HEK293T (cell line): ENCODE results near the gene MED10.

ENCODE experiments used
- BHLHE40 ChIP-seq: fragments of 450-650 bp; IDR thresholded peaks from 2 replicates; pipeline ENCODE4 v1.6.1; 2016; ENCODE audit warnings: mild to moderate bottlenecking, moderate library complexity, borderline replicate concordance
- CTBP1 ChIP-seq: fragments of 450-650 bp; IDR thresholded peaks from 2 replicates; pipeline ENCODE4 v1.6.1; 2016; ENCODE audit warnings: borderline replicate concordance
- ELF4 ChIP-seq: fragments of 450-650 bp; IDR thresholded peaks from 2 replicates; pipeline ENCODE4 v1.6.1; 2017; ENCODE audit warnings: antibody characterized with exemption
- FOXA1 ChIP-seq: fragments of 450-650 bp; IDR thresholded peaks from 2 replicates; pipeline ENCODE4 v1.6.1; 2016; ENCODE audit warnings: mild to moderate bottlenecking
- FOXK2 ChIP-seq: fragments of 450-650 bp; IDR thresholded peaks from 2 replicates; pipeline ENCODE4 v1.6.1; 2016; ENCODE audit warnings: mild to moderate bottlenecking
- FOXM1 ChIP-seq: fragments of 450-650 bp; IDR thresholded peaks from 2 replicates; pipeline ENCODE4 v1.6.1; 2017; ENCODE audit warnings: mild to moderate bottlenecking, borderline replicate concordance
- HDGF ChIP-seq: fragments of 450-650 bp; IDR thresholded peaks from 2 replicates; pipeline ENCODE4 v1.6.1; 2017; ENCODE audit warnings: antibody characterized with exemption, borderline replicate concordance
- SP1 ChIP-seq: fragments of 450-650 bp; IDR thresholded peaks from 2 replicates; pipeline ENCODE4 v1.6.1; 2017
- SUZ12 ChIP-seq: fragments of 450-650 bp; IDR thresholded peaks from 2 replicates; pipeline ENCODE4 v1.6.1; 2016; ENCODE audit warnings: mild to moderate bottlenecking
- TARDBP ChIP-seq: fragments of 450-650 bp; IDR thresholded peaks from 2 replicates; pipeline ENCODE4 v1.6.1; 2016

DNA sequence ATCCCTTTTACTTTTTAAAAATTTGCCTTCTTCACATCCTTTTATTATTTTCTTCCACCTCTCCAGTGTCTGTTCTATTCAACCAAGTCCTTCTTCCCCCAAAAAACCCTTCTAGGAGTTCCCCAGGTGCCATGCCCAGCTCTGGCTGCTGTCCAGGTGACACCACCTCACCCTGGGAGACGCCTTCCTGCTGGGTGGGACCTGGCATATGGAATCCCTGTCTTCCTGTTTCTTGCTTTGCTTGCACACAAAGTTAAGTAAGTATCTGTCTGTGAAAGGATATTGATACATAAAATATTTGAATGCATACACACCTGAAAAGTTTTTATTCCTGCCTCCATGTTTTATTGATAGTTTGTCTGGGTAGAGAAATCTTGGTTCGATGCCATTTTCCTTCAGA is 23.1 kb upstream of the MED10 start:
- TF ChIP-seq CTBP1: no peak
- no peak for TF ChIP-seq SUZ12
- TF ChIP-seq FOXM1: no peak
- TF ChIP-seq BHLHE40: no peak
- TF ChIP-seq HDGF: no peak
- no peak for TF ChIP-seq SP1
- no peak for TF ChIP-seq FOXA1
- TF ChIP-seq ELF4: no peak
- TF ChIP-seq FOXK2: no peak
- no peak for TF ChIP-seq TARDBP
